Suprapubic skin (tissue), 4 donors: ENCODE results near the gene MPDZ. TPM values are rescaled to one million over a fixed set of nuclear protein-coding genes. Genes with fewer than 3 reads are reported as not detected.

Experiments
- DNase-seq, 2 donors: peaks; one replicate each; pipeline ENCODE4 v3.0.0-alpha.2; 2019; ENCODE audit warnings: low spot score in 2 of 2
- H3K27ac ChIP-seq: fragments of 200-600 bp; sonication (generic); one replicate; pipeline ENCODE4 v1.5.1; 2019
- H3K27me3 ChIP-seq: fragments of 200-600 bp; sonication (generic); one replicate; pipeline ENCODE4 v1.5.1; 2019
- H3K36me3 ChIP-seq: fragments of 200-600 bp; sonication (generic); one replicate; pipeline ENCODE4 v1.5.1; 2019
- H3K4me1 ChIP-seq: fragments of 200-600 bp; sonication (generic); one replicate; pipeline ENCODE4 v1.5.1; 2019
- H3K4me3 ChIP-seq: fragments of 200-600 bp; sonication (generic); one replicate; pipeline ENCODE4 v1.5.1; 2019; ENCODE audit warnings: mild to moderate bottlenecking
- H3K9me3 ChIP-seq: fragments of 200-600 bp; sonication (generic); one replicate; pipeline ENCODE4 v1.5.1; 2019
- CTCF ChIP-seq, 2 donors: fragments of 200-600 bp in 1 of 2; fragments of 450-650 bp in 1 of 2; sonication (generic) in 1 of 2; IDR thresholded peaks; one replicate each; pipeline ENCODE4 v1.5.1; 2016 to 2019; ENCODE audit warnings: antibody characterized with exemption in 2 of 2, mild to moderate bottlenecking in 1 of 2, moderate library complexity in 1 of 2
- EP300 ChIP-seq: sonication (generic); formaldehyde crosslinking; IDR thresholded peaks from one replicate; pipeline ENCODE4 v1.6.1; 2017; ENCODE audit warnings: antibody characterized with exemption
- POLR2A ChIP-seq, 2 donors: fragments of 450-650 bp; IDR thresholded peaks; one replicate each; pipeline ENCODE4 v1.6.1; 2017; ENCODE audit warnings: antibody characterized with exemption in 2 of 2, mild to moderate bottlenecking in 2 of 2, moderate library complexity in 2 of 2
- POLR2AphosphoS5 ChIP-seq, 3 donors: sonication (generic); formaldehyde crosslinking; IDR thresholded peaks; one replicate each; pipeline ENCODE4 v1.6.1; 2017; ENCODE audit warnings: antibody characterized with exemption in 3 of 3
- WGBS: methylation state at CpG from one replicate; pipeline ENCODE4 v1.1.5; 2018; 5-methylcytosine and 5-hydroxymethylcytosine counted together
- total RNA-seq, 4 donors: library from RNA; depleted of rRNA; stranded (reverse); fragments of >200 nt; gene quantifications; one replicate each; pipeline ENCODE4 v1.1.0, GENCODE V29; 2016

MPDZ gene
- total RNA-seq = 10 to 100 TPM in 2 of 4 donors, 1 to 10 TPM in 2; 4.7 to 13.4 (median 9.2) TPM

DNA sequence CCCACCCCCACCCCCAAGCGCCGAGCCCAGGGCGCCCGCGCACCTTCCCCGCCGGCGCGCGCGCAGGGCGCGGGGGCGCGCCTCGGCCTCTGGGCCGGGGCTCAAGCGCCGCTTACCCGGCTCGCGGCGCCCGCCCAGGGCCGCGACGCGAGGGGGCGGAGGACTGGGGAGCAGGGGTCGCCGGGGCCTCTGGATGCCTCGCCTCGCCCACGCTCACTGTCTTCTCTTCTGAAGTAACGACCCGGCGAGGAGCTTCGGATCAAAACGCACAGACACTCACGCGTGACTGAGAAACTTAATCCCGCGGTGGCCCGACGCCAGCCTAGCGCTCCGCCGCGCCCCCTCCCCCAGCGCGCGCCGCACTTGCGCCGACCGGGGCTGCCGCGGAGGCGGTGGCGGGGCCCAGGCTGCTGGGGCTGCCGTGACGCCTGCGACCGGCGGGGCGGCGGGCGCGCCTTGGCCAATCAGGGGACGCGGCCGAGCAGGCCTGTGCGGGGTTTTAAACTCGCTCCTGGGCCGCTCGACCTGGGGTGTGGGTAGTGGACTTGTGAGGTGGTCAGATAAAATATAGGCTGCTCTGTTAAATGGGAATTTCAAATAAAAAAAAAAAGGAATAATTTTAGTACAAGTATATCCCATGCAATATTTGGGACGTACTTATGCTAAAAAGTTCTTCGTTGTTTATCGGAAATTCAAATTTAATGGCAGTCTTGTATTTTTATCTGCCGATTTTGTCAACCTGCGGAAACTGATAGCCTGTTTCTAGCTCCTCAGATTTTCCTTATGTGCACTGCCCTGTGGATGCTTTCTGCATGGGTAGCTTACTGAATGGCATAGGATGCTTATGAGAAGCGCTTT lies at the start of gene MPDZ:
Gene MPDZ (minus strand): TSS at position 409 of the 858 bp plus-strand sequence. CDS start 29,377 bp downstream, outside the sequence.
- TF ChIP-seq POLR2AphosphoS5 (IDR thresholded peaks at IDR 0.05) = no peak
- TF ChIP-seq POLR2A (IDR thresholded peaks at IDR 0.05) = peak in 1 of 2 donors; percentile 15
- Histone ChIP-seq H3K9me3 (no peaks in the 10 kb centered on the region), H3K4me1 (peaks cover 16% of the 10 kb centered on the region), H3K36me3 (no peaks in the 10 kb centered on the region), H3K4me3 (peak within 1 kb of the TSS; percentile 78), H3K27ac (peak within 1 kb of the TSS; percentile 90), H3K27me3 (no peaks in the 10 kb centered on the region)
- DNase-seq = peak; percentile 75 to 80
- WGBS = 14% methylated on average over 23 of the region's 82 CpGs

GRCh38 chr9:13324988-13325387 lies 45.5 kb upstream of the MPDZ start:
- H3K9me3 ChIP-seq = no peaks in the 10 kb centered on the region
- no peaks in the 10 kb centered on the region for H3K4me1 ChIP-seq
- WGBS = 96% methylated on average over 1 of the region's 1 CpG
- H3K27ac ChIP-seq = no peak overlapping the region
- TF ChIP-seq EP300 (no peak), CTCF (IDR thresholded peaks at IDR 0.05) (no peak), POLR2AphosphoS5 (IDR thresholded peaks at IDR 0.05) (no peak)
- DNase-seq = no peak
- H3K27me3 ChIP-seq = no peaks in the 10 kb centered on the region
- no peaks in the 10 kb centered on the region for H3K36me3 ChIP-seq
- no peak overlapping the region for H3K4me3 ChIP-seq

DNA sequence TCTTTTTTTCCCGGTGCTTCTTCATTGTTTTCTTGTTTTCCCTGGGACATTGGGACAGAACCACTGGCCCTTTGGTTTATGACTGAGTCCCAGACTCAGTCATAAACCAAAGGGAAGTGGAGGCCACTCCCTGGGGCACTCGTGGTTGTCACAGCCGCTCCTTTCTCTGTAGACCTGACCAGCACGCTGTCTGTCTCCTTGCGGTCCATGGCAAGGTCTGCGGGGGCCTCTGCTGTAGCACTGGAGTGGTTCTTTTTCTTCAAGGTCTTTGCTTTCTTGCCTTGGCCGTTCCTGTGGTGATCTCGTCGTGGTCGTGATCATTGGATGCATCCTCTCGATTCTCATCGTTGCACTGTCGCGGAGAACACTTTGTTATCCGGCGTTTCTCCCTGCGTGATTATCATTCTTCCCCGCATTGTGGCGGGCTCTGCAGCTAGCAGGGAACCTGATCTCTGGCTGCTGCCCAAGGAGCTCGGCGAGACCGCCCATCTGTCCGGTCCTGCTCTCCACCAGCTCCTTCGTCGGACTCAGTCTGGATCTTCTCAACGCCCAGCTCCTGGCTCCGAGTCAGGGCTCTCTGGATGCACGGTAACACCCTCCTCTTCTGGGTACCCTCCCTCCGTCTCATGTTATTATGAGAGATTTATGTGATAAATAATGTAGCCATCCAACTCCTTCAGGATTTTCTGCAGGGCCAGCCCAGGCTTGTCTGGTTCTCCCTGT lies 43.5 kb upstream of the MPDZ start:
- WGBS = 73% methylated on average over 29 of the region's 29 CpGs
- Histone ChIP-seq H3K4me1 (no peaks in the 10 kb centered on the region), H3K27ac (no peak overlapping the region), H3K27me3 (no peaks in the 10 kb centered on the region), H3K9me3 (no peaks in the 10 kb centered on the region), H3K4me3 (no peak overlapping the region), H3K36me3 (no peaks in the 10 kb centered on the region)
- TF ChIP-seq POLR2A (IDR thresholded peaks at IDR 0.05) (no peak), POLR2AphosphoS5 (IDR thresholded peaks at IDR 0.05) (no peak), EP300 (no peak), CTCF (IDR thresholded peaks at IDR 0.05) (no peak)
- no peak for DNase-seq

GRCh38 chr9:13318027-13318426 lies 38.5 kb upstream of the MPDZ start:
- Histone ChIP-seq H3K4me1 (no peaks in the 10 kb centered on the region), H3K27ac (no peak overlapping the region), H3K9me3 (no peaks in the 10 kb centered on the region), H3K4me3 (no peak overlapping the region), H3K27me3 (no peaks in the 10 kb centered on the region), H3K36me3 (no peaks in the 10 kb centered on the region)
- no peak for DNase-seq
- no peak for TF ChIP-seq CTCF (IDR thresholded peaks at IDR 0.05)
- no peak for TF ChIP-seq POLR2AphosphoS5 (IDR thresholded peaks at IDR 0.05)
- no peak for TF ChIP-seq EP300
- no peak for TF ChIP-seq POLR2A (IDR thresholded peaks at IDR 0.05)
- WGBS = 92% methylated on average over 4 of the region's 4 CpGs

DNA sequence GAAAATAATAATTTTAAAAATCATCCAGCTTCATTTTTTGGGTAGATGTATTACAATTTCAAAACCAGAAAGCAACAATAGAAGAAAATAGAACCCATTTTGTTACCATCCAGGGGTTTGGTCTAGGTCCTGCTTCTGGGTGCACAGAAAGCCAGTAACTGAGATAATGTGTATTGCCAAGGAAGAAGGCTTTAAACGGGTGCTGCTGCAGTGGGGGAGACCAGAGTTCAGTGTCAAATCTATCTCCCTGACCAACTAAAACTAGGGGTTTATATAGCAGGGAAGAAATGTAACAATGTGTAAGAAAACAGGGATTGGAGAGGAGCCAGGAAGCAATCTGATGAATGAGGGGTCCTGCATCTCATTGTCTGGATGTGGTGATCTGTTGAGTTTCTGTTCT lies 17.5 kb upstream of the MPDZ start:
- no peak overlapping the region for H3K27ac ChIP-seq
- H3K4me1 ChIP-seq = no peaks in the 10 kb centered on the region
- no peaks in the 10 kb centered on the region for H3K9me3 ChIP-seq
- TF ChIP-seq EP300 = no peak
- no peak for TF ChIP-seq POLR2AphosphoS5 (IDR thresholded peaks at IDR 0.05)
- TF ChIP-seq CTCF (IDR thresholded peaks at IDR 0.05) = no peak
- TF ChIP-seq POLR2A (IDR thresholded peaks at IDR 0.05) = no peak
- 83% methylated on average over 1 of the region's 1 CpG for WGBS
- no peaks in the 10 kb centered on the region for H3K36me3 ChIP-seq
- DNase-seq = no peak
- H3K27me3 ChIP-seq = no peaks in the 10 kb centered on the region
- no peak overlapping the region for H3K4me3 ChIP-seq
